ENCODE measurements around the gene RPTOR.

Gene RPTOR

DNA sequence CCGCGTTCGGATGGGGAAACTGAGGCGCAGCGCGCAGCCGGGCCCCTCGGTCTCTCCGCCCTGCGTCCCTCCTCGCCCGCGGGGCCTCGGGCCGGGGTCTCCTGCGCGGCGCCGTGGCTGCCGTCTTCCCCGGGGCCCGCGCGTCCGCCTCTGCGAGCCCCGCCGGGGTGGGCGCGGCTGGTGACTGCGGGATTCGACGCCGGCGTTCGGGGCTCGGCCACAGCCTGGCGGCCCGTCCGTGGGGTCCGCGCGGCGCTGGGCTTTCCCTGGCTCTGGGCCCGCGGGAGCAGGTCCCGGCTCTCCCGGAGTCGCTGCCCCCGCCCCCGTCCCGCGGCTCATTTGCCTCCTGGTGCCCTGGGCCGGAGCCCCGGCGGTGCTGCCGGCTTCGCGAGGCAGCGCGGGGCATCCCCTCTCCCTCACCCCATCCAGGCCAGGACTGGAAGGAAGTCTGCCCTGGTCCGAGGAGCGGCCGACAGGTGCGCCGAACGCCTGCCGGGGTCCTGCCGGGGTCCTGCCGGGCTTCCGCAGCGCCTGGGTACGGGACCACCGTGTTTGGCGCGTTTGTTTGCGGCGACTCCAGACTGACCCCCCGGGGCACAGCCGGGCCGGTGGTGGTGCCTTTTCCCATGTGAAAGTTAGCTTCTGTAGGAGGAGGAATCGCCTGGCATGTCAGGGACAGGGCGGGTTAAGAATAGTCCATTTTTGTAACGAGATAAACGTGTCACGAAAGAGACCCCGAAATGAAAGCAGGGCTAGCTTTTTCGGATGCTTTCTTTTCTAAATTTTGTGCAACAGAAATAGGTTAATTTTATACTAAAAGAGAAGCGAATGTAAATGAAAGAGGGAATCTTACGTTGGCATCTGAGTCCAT, 447.7 kb downstream of the RPTOR start:
- Histone ChIP-seq H3K4me3 (peak overlapping the region; percentile 94), H3K27ac (peak overlapping the region; percentile 62 to 66)
- TF ChIP-seq, protein P1, sequence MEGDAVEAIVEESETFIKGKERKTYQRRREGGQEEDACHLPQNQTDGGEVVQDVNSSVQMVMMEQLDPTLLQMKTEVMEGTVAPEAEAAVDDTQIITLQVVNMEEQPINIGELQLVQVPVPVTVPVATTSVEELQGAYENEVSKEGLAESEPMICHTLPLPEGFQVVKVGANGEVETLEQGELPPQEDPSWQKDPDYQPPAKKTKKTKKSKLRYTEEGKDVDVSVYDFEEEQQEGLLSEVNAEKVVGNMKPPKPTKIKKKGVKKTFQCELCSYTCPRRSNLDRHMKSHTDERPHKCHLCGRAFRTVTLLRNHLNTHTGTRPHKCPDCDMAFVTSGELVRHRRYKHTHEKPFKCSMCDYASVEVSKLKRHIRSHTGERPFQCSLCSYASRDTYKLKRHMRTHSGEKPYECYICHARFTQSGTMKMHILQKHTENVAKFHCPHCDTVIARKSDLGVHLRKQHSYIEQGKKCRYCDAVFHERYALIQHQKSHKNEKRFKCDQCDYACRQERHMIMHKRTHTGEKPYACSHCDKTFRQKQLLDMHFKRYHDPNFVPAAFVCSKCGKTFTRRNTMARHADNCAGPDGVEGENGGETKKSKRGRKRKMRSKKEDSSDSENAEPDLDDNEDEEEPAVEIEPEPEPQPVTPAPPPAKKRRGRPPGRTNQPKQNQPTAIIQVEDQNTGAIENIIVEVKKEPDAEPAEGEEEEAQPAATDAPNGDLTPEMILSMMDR (IDR thresholded peaks at IDR 0.05): no peak
- DNase-seq (ENCODE audit: low spot score): peak; percentile 73

DNA sequence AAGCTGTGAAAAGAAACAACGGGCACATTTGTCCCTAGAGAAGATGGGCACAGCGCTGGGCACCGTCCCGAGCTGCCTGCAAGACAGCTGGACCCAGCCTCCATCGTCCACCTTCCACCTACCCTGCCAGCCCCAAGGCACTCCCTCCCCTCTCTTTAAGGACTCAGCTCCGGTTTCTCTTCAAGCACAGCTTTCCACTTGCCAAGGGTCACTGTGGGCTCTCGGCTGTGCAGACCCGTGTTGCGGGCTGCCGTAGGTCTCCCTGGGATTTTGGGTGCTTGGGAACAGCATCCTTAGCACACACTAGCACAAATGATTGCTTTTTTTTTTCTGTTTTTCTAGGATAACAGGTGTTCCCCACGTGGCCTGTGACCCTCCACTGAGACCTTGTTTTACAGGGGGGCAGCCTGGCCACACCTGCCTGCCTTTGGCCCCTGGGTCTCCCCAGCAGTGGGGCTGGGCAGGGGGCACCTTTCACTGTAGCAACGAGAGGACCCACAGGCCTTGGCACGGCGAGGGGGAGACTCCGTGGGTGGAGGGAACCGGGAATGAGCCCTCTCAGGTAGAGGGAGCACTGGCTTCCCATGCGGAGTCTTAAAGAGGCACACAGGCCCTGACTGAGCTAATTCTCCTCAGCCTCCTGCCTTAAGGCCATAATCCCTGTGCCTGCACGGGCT, 448.4 kb downstream of the RPTOR start:
- TF ChIP-seq, protein P1 (IDR thresholded peaks at IDR 0.05): no peak
- DNase-seq (ENCODE audit: low spot score): no peak
- Histone ChIP-seq H3K4me3 (peak overlapping the region; percentile 94), H3K27ac (no peak overlapping the region)

DNA sequence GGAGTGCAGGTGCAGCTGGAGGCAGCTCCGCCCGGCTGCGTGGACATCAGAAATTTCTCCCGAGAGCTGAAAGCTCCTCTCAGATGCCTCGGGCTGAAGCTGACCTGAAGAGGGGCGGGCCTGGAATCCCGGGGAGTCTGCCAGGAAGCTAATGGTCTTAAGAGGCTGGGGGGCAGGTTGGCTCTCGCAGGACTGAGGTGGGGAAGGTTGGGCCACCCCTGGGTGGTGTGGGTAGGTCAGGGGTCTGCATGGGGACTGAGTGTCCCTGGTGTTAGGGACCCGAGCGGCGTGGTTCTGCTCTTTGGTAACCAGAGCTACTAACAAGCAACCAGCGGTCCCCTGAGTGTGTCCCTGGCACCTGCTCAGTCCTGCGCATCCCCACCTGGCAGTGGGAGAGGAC, 450.5 kb downstream of the RPTOR start:
- no peak overlapping the region for H3K4me3 ChIP-seq
- TF ChIP-seq, protein P1 (IDR thresholded peaks at IDR 0.05): no peak
- no peak for DNase-seq (ENCODE audit: low spot score)
- no peak overlapping the region for H3K27ac ChIP-seq

- Histone ChIP-seq H3K27ac (no peak overlapping the region), H3K4me3 (no peak overlapping the region)
- DNase-seq (ENCODE audit: low spot score): no peak
- TF ChIP-seq, protein P1 (IDR thresholded peaks at IDR 0.05): no peak
These were observed 452.0 kb downstream of the RPTOR start for GRCh38 chr17:80996422-80997305.

GRCh38 chr17:80997424-80998117, 452.9 kb downstream of the RPTOR start:
- DNase-seq (ENCODE audit: low spot score): no peak

More at GRCh38 chr17:80997424-80998117, 452.9 kb downstream of the RPTOR start:
- Histone ChIP-seq H3K27ac (no peak overlapping the region), H3K4me3 (no peak overlapping the region)
- TF ChIP-seq, protein P1 (IDR thresholded peaks at IDR 0.05): no peak

All from coronary artery (tissue), 2 donors.